CD14-positive monocyte (primary cell): ENCODE results near the gene EFCAB8. TPM values are rescaled to one million over a fixed set of nuclear protein-coding genes. Genes with fewer than 3 reads are reported as not detected.

Experiments
- DNase-seq, 3 donors: peaks; one replicate each; pipeline ENCODE4 v3.0.0-alpha.2; 2011 to 2022
- H2AFZ ChIP-seq: 2 replicates; pipeline ENCODE4 v1.6.0; 2012; ENCODE audit warnings: mild to moderate bottlenecking, low read depth, low read length, inconsistent platforms; ENCODE audit not compliant: insufficient read depth, poor library complexity, severe bottlenecking
- H3K27ac ChIP-seq, 2 donors: 1 replicate in 1 of 2; 2 replicates in 1 of 2; pipeline ENCODE4 v1.5.1; 2012 to 2013; ENCODE audit warnings: low read length in 2 of 2, control low read depth in 1 of 2, inconsistent platforms in 1 of 2, low read depth in 1 of 2, mild to moderate bottlenecking in 1 of 2
- H3K27me3 ChIP-seq, 2 donors: one replicate each; pipeline versions ENCODE4 v1.6.0 to v1.6.1; 2011 to 2013; ENCODE audit warnings: low read length in 2 of 2; ENCODE audit not compliant: control insufficient read depth in 2 of 2, insufficient read depth in 2 of 2
- H3K36me3 ChIP-seq, 2 donors: replicated peaks in 1 of 2; 1 replicate in 1 of 2; 2 replicates in 1 of 2; pipeline versions ENCODE4 v1.5.1 to v1.6.1; 2012 to 2013; ENCODE audit warnings: low read length in 2 of 2, control low read depth in 1 of 2, inconsistent platforms in 1 of 2, mild to moderate bottlenecking in 1 of 2; ENCODE audit not compliant: insufficient read depth in 2 of 2, control insufficient read depth in 1 of 2
- H3K4me1 ChIP-seq, 2 donors: 1 replicate in 1 of 2; 2 replicates in 1 of 2; pipeline versions ENCODE4 v1.5.1 to v1.6.1; 2012 to 2013; ENCODE audit warnings: low read length in 2 of 2, control low read depth in 1 of 2, inconsistent platforms in 1 of 2, mild to moderate bottlenecking in 1 of 2, moderate library complexity in 1 of 2; ENCODE audit not compliant: insufficient read depth in 2 of 2, control insufficient read depth in 1 of 2
- H3K4me2 ChIP-seq: replicated peaks from 2 replicates; pipeline ENCODE3; 2012; ENCODE audit warnings: low read length, moderate library complexity, mild to moderate bottlenecking; ENCODE audit not compliant: poor library complexity, severe bottlenecking; ENCODE audit errors: extremely low read depth
- H3K4me3 ChIP-seq, 3 experiments: fragments of 200-600 bp in 1 of 3; sonication (generic) in 1 of 3; replicated peaks in 1 of 3; 1 replicate in 2 of 3; 2 replicates in 1 of 3; pipeline ENCODE4 v1.5.1; 2011 to 2013; ENCODE audit warnings: low read length in 3 of 3, mild to moderate bottlenecking in 3 of 3, control low read depth in 2 of 3, low read depth in 2 of 3, inconsistent platforms in 1 of 3, moderate library complexity in 1 of 3
- H3K79me2 ChIP-seq: 2 replicates; pipeline ENCODE4 v1.6.0; 2012; ENCODE audit warnings: mild to moderate bottlenecking, control low read depth, inconsistent platforms, low read length, moderate library complexity; ENCODE audit not compliant: insufficient read depth
- H3K9ac ChIP-seq: 2 replicates; pipeline ENCODE4 v1.6.0; 2017; ENCODE audit warnings: low read length, mild to moderate bottlenecking; ENCODE audit not compliant: insufficient read depth, poor library complexity, severe bottlenecking
- H3K9me3 ChIP-seq, 2 donors: replicated peaks in 1 of 2; 1 replicate in 1 of 2; 2 replicates in 1 of 2; pipeline versions ENCODE4 v1.5.1 to v1.6.1; 2012 to 2013; ENCODE audit warnings: low read length in 2 of 2, control low read depth in 1 of 2; ENCODE audit not compliant: control insufficient read depth in 1 of 2, insufficient read depth in 1 of 2
- H4K20me1 ChIP-seq: 2 replicates; pipeline ENCODE4 v1.6.0; 2012; ENCODE audit warnings: mild to moderate bottlenecking, low read length, control low read depth, moderate library complexity; ENCODE audit not compliant: insufficient read depth
- H3K27ac Mint-ChIP-seq, 7 donors: one replicate each; pipeline ENCODE4 v1.8.0; 2020; ENCODE audit warnings: mild to moderate bottlenecking in 7 of 7, mixed read lengths in 7 of 7, moderate library complexity in 6 of 7, inconsistent platforms in 2 of 7
- H3K27me3 Mint-ChIP-seq, 3 donors: one replicate each; pipeline ENCODE4 v1.8.0; 2021 to 2022; ENCODE audit warnings: low read depth in 3 of 3, mild to moderate bottlenecking in 3 of 3, mixed read lengths in 3 of 3, moderate library complexity in 3 of 3, inconsistent platforms in 1 of 3
- H3K36me3 Mint-ChIP-seq, 2 donors: one replicate each; pipeline ENCODE4 v1.8.0; 2020; ENCODE audit warnings: mixed read lengths in 2 of 2, inconsistent platforms in 1 of 2, mild to moderate bottlenecking in 1 of 2
- H3K4me1 Mint-ChIP-seq: one replicate; pipeline ENCODE4 v1.8.0; 2020; ENCODE audit warnings: mild to moderate bottlenecking, mixed read lengths
- H3K4me3 Mint-ChIP-seq, 2 donors: one replicate each; pipeline ENCODE4 v1.8.0; 2020; ENCODE audit warnings: mild to moderate bottlenecking in 2 of 2, mixed read lengths in 2 of 2, moderate library complexity in 1 of 2
- H3K9me3 Mint-ChIP-seq, 7 donors: one replicate each; pipeline ENCODE4 v1.8.0; 2020 to 2022; ENCODE audit warnings: mixed read lengths in 7 of 7, mild to moderate bottlenecking in 6 of 7, moderate library complexity in 6 of 7, inconsistent platforms in 2 of 7
- CTCF ChIP-seq: fragments of 200-600 bp; IDR thresholded peaks from one replicate; pipeline ENCODE4 v1.8.0; 2022; ENCODE audit warnings: antibody characterized with exemption, mild to moderate bottlenecking
- WGBS: methylation state at CpG from one replicate; pipeline ENCODE4 v1.1.5; 2013; ENCODE audit warnings: missing lambda C conversion rate; ENCODE audit not compliant: insufficient coverage; 5-methylcytosine and 5-hydroxymethylcytosine counted together
- intact Hi-C, 2 donors: fragments of 100-400 bp; cut with micrococcal nuclease; formaldehyde crosslinking; loops; one replicate each; pipeline versions ENCODE4 v1.15.0 to v1.15.1; 2023
- polyA plus RNA-seq, 3 donors: library from polyadenylated mRNA; depleted of rRNA in 1 of 3; unstranded in 2 of 3; stranded (reverse) in 1 of 3; fragments of 300-500 nt in 2 of 3; fragments of >200 nt in 1 of 3; fragmentation: Illumina TruSeq in 2 of 3; gene quantifications; 1 replicate in 2 of 3; 2 replicates in 1 of 3; pipeline ENCODE4 v1.2.3, GENCODE V29; 2012 to 2021

Gene EFCAB8
- polyA plus RNA-seq, 3 donors = 0.45 TPM; not detected in 2

GRCh38 chr20:32846852-32847251, 11.9 kb upstream of the EFCAB8 start:
- Histone ChIP-seq H3K27ac (no peak overlapping the region), H3K4me2 (no peak overlapping the region), H3K4me3 (no peak overlapping the region), H3K4me1 (no peaks in the 10 kb centered on the region), H3K9ac (no peak overlapping the region), H3K9me3 (no peaks in the 10 kb centered on the region), H4K20me1 (peaks cover 65% of the 10 kb centered on the region), H3K79me2 (peaks cover 44% of the 10 kb centered on the region), H2AFZ (no peak overlapping the region), H3K36me3 (peaks cover 83 to 99% of the 10 kb centered on the region in 2 donors), H3K27me3 (no peaks in the 10 kb centered on the region)
- TF ChIP-seq CTCF = no peak
- Mint-ChIP-seq H3K27ac (no peak overlapping the region), H3K4me3 (no peak overlapping the region), H3K9me3 (no peaks in the 10 kb centered on the region), H3K27me3 (peaks cover 0 to 1% (median 0%) of the 10 kb centered on the region in 3 donors), H3K4me1 (no peaks in the 10 kb centered on the region), H3K36me3 (peaks cover 82 to 96% of the 10 kb centered on the region in 2 donors)
- DNase-seq = no peak
- 100% methylated on average over 5 of the region's 5 CpGs for WGBS
- intact Hi-C loops = no loop called here

DNA sequence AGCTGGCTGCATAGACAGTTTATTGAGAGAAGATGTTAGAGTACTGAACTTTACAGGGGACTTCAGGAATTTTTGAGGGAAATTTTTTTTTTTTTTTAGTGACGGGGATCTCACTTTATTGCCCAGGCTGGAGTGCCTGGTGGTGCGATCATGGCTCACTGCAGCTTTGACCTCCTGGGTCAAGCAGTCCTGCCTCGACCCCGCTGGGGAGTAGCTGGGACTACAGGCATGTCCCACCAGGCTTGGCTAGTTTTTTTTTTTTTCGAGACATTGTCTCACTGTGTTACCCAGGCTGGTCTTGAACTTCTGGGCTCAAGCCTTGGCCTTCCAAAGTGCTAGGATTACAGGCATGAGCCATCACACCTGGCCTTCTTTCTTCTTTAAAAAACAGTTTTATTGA, 10.8 kb upstream of the EFCAB8 start:
- Histone ChIP-seq H3K9me3 (no peaks in the 10 kb centered on the region), H3K36me3 (peaks cover 77 to 100% of the 10 kb centered on the region in 2 donors), H3K4me2 (no peak overlapping the region), H3K27ac (no peak overlapping the region), H3K4me3 (no peak overlapping the region), H4K20me1 (peaks cover 55% of the 10 kb centered on the region), H3K27me3 (no peaks in the 10 kb centered on the region), H3K79me2 (peaks cover 33% of the 10 kb centered on the region), H3K4me1 (no peaks in the 10 kb centered on the region), H3K9ac (no peak overlapping the region), H2AFZ (no peak overlapping the region)
- Mint-ChIP-seq H3K27ac (no peak overlapping the region), H3K36me3 (peaks cover 80 to 96% of the 10 kb centered on the region in 2 donors), H3K4me3 (no peak overlapping the region), H3K4me1 (no peaks in the 10 kb centered on the region), H3K9me3 (no peaks in the 10 kb centered on the region), H3K27me3 (peaks cover 0 to 1% (median 0%) of the 10 kb centered on the region in 3 donors)
- TF ChIP-seq CTCF = no peak
- intact Hi-C loops = no loop called here
- no peak for DNase-seq
- WGBS = 96% methylated on average over 3 of the region's 5 CpGs
